Measurements from ENCODE around the gene VSX1. TPM values are rescaled to one million over a fixed set of nuclear protein-coding genes. Genes with fewer than 3 reads are reported as not detected.

VSX1 gene
- total and polyA plus RNA-seq, 4 donors = 0.03 to 0.08 TPM; not detected in 2

DNA sequence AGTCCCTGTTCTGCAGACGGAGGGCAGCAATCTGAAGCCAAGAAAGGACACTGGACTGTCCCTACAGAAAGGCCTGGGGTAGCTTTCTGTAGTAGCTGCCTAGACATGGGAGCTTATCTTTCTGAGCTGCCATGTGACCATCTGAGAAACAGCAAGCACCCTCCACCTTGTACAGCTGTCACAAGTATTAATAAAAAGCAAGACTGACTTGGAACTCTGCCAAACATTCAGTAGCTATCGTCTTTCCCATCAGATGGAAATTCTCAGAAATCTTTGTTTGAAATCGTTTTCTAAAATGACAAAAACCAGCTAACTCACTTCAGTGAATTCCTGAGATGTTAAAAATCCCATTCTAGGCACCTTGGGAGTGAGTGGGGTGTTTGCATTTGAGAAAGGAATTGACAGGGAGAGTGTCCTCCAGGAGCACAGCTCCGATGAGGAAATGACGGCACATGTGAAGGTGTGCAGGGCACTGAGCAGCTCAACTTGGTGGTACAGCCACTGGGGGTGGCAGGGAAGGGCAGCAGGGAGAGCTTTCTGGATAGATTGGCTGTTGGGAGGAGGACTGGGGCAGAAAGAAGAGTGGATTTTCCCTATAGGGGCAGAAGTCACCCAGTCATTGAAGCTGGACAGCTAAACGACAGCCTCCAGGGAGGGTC, 48.5 kb downstream of the VSX1 start (continued):
- TF ChIP-seq FOXA1 (IDR thresholded peaks at IDR 0.05) = no peak
- TF ChIP-seq, protein P1, sequence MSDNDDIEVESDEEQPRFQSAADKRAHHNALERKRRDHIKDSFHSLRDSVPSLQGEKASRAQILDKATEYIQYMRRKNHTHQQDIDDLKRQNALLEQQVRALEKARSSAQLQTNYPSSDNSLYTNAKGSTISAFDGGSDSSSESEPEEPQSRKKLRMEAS (IDR thresholded peaks at IDR 0.05) = no peak
- TF ChIP-seq RXRA (IDR thresholded peaks at IDR 0.05) = no peak
- TF ChIP-seq RAD21 (IDR thresholded peaks at IDR 0.05) = no peak
- TF ChIP-seq HNF4G (IDR thresholded peaks at IDR 0.05) = no peak

DNA sequence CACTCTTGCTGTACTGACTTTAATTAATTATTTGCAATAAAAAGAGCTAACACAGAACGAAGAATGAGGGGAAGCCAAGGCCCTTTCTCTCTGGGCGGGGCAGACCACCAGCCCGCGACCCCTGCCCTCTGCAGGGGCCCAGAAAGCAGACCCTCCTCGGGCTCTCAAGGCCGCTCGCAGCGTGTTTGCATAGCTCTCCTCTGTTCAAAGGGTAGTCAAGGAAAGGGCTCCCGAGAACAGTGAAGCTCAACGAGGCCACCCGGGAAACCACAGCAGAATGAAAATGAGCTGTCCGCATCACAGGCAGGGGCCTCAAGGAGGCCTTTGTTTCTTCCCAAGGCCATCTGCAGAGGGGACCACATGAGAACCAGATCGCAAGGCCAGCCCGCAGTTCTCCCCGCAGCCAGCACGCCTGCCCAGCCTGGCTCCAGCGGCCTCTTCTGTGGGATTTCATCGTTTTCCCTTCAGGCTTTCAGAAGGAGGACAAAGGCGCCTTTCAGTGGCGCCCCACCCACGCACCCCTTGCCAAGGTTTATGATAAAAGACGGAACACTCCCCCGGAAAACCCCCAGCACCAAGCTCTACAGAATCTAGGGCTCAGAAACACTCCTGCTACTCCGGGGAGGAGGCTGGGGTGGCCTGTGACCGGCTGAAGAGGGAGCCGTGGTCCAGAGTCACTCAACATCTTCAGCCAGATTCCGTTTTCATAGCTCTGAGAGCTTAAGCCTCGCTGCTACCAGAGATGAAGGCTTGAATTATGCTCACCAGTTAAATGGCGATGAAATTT, 49.3 kb downstream of the VSX1 start:
- no peak for DNase-seq (ENCODE audit: low spot score)
- Histone ChIP-seq H3K27ac (ENCODE audit: low read depth in 1 of 2, low read length in 2 of 2) (no peak overlapping the region), H3K4me1 (ENCODE audit: control insufficient read depth in 4 of 4, insufficient read depth in 4 of 4, low read length in 3 of 4) (peaks cover 0 to 8% (median 0%) of the 10 kb centered on the region in 4 donors), H3K9ac (ENCODE audit: low read depth in 1 of 2, low read length in 2 of 2) (no peak overlapping the region), H3K27me3 (ENCODE audit: control insufficient read depth in 4 of 4, insufficient read depth in 4 of 4, low read length in 3 of 4) (no peaks in the 10 kb centered on the region), H3K36me3 (ENCODE audit: control insufficient read depth in 4 of 4, insufficient read depth in 3 of 4, low read depth in 1 of 4, low read length in 3 of 4) (no peaks in the 10 kb centered on the region), H3K4me3 (ENCODE audit: low read depth in 1 of 3, low read length in 3 of 3) (no peak overlapping the region), H3K9me3 (ENCODE audit: control insufficient read depth in 4 of 4, low read length in 3 of 4) (no peaks in the 10 kb centered on the region)
- TF ChIP-seq JUND (IDR thresholded peaks at IDR 0.05) = no peak
- no peak for TF ChIP-seq NR2F2 (IDR thresholded peaks at IDR 0.05)
- TF ChIP-seq, protein P2, sequence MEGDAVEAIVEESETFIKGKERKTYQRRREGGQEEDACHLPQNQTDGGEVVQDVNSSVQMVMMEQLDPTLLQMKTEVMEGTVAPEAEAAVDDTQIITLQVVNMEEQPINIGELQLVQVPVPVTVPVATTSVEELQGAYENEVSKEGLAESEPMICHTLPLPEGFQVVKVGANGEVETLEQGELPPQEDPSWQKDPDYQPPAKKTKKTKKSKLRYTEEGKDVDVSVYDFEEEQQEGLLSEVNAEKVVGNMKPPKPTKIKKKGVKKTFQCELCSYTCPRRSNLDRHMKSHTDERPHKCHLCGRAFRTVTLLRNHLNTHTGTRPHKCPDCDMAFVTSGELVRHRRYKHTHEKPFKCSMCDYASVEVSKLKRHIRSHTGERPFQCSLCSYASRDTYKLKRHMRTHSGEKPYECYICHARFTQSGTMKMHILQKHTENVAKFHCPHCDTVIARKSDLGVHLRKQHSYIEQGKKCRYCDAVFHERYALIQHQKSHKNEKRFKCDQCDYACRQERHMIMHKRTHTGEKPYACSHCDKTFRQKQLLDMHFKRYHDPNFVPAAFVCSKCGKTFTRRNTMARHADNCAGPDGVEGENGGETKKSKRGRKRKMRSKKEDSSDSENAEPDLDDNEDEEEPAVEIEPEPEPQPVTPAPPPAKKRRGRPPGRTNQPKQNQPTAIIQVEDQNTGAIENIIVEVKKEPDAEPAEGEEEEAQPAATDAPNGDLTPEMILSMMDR (IDR thresholded peaks at IDR 0.05; ENCODE audit: low read depth, low read length, missing input control) = no peak
- no peak for TF ChIP-seq TAF1 (conservative IDR thresholded peaks at IDR 0.05)
- TF ChIP-seq, protein P3, sequence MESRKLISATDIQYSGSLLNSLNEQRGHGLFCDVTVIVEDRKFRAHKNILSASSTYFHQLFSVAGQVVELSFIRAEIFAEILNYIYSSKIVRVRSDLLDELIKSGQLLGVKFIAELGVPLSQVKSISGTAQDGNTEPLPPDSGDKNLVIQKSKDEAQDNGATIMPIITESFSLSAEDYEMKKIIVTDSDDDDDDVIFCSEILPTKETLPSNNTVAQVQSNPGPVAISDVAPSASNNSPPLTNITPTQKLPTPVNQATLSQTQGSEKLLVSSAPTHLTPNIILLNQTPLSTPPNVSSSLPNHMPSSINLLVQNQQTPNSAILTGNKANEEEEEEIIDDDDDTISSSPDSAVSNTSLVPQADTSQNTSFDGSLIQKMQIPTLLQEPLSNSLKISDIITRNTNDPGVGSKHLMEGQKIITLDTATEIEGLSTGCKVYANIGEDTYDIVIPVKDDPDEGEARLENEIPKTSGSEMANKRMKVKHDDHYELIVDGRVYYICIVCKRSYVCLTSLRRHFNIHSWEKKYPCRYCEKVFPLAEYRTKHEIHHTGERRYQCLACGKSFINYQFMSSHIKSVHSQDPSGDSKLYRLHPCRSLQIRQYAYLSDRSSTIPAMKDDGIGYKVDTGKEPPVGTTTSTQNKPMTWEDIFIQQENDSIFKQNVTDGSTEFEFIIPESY (IDR thresholded peaks at IDR 0.05) = no peak
- no peak for TF ChIP-seq RXRA (IDR thresholded peaks at IDR 0.05)
- TF ChIP-seq REST (IDR thresholded peaks at IDR 0.05) = no peak
- TF ChIP-seq GABPA (IDR thresholded peaks at IDR 0.05 in 1 of 2, conservative IDR thresholded peaks at IDR 0.05 in 1 of 2) = no peak
- no peak for TF ChIP-seq FOXA2 (IDR thresholded peaks at IDR 0.05)
- no peak for TF ChIP-seq FOXA1 (IDR thresholded peaks at IDR 0.05)
- no peak for TF ChIP-seq EGR1 (IDR thresholded peaks at IDR 0.05; ENCODE audit: low read depth in 2 of 2)
- TF ChIP-seq SP1 (IDR thresholded peaks at IDR 0.05) = no peak
- TF ChIP-seq YY1 (IDR thresholded peaks at IDR 0.05) = no peak
- no peak for TF ChIP-seq RAD21 (IDR thresholded peaks at IDR 0.05)
- TF ChIP-seq, protein P4, sequence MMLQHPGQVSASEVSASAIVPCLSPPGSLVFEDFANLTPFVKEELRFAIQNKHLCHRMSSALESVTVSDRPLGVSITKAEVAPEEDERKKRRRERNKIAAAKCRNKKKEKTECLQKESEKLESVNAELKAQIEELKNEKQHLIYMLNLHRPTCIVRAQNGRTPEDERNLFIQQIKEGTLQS (IDR thresholded peaks at IDR 0.05) = no peak
- WGBS = 82% methylated on average over 29 of the region's 29 CpGs
